Measurements from ENCODE around the gene FARP1. TPM values are rescaled to one million over a fixed set of nuclear protein-coding genes. Genes with fewer than 3 reads are reported as not detected.

FARP1 gene
- total and polyA plus RNA-seq, 2 of the 13 experiments (the other 11 are each of a cell fraction or from before 2014, with no cell fraction given), result 70.6 to 126 TPM

DNA sequence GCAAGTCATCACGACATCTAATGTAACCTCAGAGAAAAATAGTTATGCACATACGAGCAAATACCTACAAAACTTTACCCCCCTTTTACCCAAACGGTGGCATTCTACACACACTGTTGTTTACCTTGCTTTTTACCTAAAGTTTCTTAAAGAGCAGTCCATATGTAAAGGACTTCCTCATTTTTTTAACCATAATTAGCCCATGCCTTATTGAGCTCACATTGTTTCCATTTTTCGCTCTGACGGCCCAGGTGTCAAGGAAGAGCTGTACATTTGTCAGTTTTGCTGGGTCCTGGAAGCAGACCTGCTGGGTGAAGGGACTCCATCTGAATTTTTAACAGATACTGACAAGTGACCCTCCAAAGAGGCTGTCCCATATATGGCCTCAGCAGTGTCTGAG is 344.6 kb downstream of the FARP1 start (continued):
- TF ChIP-seq, protein P1, sequence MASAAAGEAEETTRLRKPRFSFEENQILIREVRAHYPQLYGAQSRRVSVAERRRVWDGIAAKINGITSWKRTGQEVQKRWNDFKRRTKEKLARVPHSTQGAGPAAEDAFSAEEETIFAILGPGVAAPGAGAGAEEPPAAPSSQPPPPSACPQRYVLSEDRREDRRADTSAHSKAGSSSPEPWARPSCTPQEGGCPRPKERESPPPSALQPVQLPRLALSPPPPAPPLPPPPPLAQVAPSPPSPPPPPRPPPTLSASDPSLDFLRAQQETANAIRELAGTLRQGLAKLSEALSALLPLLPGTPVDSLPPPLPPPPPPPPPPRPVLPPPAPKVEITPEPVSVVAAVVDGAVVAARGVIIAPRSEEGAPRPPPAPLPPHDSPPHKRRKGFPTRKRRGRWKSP (CRISPR knock-in tag; IDR thresholded peaks at IDR 0.05), result no peak
- TF ChIP-seq HNRNPK (IDR thresholded peaks at IDR 0.05; ENCODE audit: low read depth, low read length, poor library complexity, severe bottlenecking), result no peak
- TF ChIP-seq, protein P2, sequence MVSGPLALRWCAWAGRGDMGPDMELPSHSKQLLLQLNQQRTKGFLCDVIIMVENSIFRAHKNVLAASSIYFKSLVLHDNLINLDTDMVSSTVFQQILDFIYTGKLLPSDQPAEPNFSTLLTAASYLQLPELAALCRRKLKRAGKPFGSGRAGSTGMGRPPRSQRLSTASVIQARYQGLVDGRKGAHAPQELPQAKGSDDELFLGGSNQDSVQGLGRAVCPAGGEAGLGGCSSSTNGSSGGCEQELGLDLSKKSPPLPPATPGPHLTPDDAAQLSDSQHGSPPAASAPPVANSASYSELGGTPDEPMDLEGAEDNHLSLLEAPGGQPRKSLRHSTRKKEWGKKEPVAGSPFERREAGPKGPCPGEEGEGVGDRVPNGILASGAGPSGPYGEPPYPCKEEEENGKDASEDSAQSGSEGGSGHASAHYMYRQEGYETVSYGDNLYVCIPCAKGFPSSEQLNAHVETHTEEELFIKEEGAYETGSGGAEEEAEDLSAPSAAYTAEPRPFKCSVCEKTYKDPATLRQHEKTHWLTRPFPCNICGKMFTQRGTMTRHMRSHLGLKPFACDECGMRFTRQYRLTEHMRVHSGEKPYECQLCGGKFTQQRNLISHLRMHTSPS (CRISPR knock-in tag; IDR thresholded peaks at IDR 0.05; ENCODE audit: low read depth), result no peak
- TF ChIP-seq, protein P3, sequence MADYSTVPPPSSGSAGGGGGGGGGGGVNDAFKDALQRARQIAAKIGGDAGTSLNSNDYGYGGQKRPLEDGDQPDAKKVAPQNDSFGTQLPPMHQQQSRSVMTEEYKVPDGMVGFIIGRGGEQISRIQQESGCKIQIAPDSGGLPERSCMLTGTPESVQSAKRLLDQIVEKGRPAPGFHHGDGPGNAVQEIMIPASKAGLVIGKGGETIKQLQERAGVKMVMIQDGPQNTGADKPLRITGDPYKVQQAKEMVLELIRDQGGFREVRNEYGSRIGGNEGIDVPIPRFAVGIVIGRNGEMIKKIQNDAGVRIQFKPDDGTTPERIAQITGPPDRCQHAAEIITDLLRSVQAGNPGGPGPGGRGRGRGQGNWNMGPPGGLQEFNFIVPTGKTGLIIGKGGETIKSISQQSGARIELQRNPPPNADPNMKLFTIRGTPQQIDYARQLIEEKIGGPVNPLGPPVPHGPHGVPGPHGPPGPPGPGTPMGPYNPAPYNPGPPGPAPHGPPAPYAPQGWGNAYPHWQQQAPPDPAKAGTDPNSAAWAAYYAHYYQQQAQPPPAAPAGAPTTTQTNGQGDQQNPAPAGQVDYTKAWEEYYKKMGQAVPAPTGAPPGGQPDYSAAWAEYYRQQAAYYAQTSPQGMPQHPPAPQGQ (CRISPR knock-in tag; IDR thresholded peaks at IDR 0.05; ENCODE audit: borderline replicate concordance), result no peak
- TF ChIP-seq, protein P4, sequence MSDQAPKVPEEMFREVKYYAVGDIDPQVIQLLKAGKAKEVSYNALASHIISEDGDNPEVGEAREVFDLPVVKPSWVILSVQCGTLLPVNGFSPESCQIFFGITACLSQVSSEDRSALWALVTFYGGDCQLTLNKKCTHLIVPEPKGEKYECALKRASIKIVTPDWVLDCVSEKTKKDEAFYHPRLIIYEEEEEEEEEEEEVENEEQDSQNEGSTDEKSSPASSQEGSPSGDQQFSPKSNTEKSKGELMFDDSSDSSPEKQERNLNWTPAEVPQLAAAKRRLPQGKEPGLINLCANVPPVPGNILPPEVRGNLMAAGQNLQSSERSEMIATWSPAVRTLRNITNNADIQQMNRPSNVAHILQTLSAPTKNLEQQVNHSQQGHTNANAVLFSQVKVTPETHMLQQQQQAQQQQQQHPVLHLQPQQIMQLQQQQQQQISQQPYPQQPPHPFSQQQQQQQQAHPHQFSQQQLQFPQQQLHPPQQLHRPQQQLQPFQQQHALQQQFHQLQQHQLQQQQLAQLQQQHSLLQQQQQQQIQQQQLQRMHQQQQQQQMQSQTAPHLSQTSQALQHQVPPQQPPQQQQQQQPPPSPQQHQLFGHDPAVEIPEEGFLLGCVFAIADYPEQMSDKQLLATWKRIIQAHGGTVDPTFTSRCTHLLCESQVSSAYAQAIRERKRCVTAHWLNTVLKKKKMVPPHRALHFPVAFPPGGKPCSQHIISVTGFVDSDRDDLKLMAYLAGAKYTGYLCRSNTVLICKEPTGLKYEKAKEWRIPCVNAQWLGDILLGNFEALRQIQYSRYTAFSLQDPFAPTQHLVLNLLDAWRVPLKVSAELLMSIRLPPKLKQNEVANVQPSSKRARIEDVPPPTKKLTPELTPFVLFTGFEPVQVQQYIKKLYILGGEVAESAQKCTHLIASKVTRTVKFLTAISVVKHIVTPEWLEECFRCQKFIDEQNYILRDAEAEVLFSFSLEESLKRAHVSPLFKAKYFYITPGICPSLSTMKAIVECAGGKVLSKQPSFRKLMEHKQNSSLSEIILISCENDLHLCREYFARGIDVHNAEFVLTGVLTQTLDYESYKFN (CRISPR knock-in tag; conservative IDR thresholded peaks at IDR 0.05), result no peak
- TF ChIP-seq SAFB2 (CRISPR knock-in tag; IDR thresholded peaks at IDR 0.05; ENCODE audit: borderline replicate concordance, low read depth), result no peak
- TF ChIP-seq, protein P5, sequence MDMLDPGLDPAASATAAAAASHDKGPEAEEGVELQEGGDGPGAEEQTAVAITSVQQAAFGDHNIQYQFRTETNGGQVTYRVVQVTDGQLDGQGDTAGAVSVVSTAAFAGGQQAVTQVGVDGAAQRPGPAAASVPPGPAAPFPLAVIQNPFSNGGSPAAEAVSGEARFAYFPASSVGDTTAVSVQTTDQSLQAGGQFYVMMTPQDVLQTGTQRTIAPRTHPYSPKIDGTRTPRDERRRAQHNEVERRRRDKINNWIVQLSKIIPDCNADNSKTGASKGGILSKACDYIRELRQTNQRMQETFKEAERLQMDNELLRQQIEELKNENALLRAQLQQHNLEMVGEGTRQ (IDR thresholded peaks at IDR 0.05; ENCODE audit: low read depth, low read length), result no peak
- TF ChIP-seq, protein P5 (CRISPR knock-in tag; IDR thresholded peaks at IDR 0.05; ENCODE audit: borderline replicate concordance), result no peak

All from HepG2 (cell line).